SU-DHL-6 (cell line): ENCODE measurements around the gene SYPL1.

Experiments used
- H2AFZ ChIP-seq: fragments of 200-600 bp; sonication (generic); 2 replicates; pipeline ENCODE4 v1.6.1; 2014; ENCODE audit warnings: low read depth, mild to moderate bottlenecking, moderate library complexity, mixed read lengths, antibody characterized with exemption, low read length; ENCODE audit not compliant: severe bottlenecking
- H3F3A ChIP-seq: fragments of 200-600 bp; shearing (Covaris generic); 2 replicates; pipeline ENCODE4 v1.6.0; 2016; ENCODE audit warnings: antibody characterized with exemption, mild to moderate bottlenecking; ENCODE audit not compliant: insufficient read depth
- H3K27ac ChIP-seq: fragments of 200-600 bp; sonication (generic); 2 replicates; pipeline ENCODE4 v1.5.1; 2016; ENCODE audit warnings: low read depth, mild to moderate bottlenecking, low read length, moderate library complexity, mixed read lengths
- H3K27me3 ChIP-seq: fragments of 200-600 bp; sonication (generic), shearing (Covaris generic); 2 replicates; pipeline ENCODE4 v1.6.0; 2014; ENCODE audit warnings: mild to moderate bottlenecking, low read length
- H3K36me3 ChIP-seq: fragments of 200-600 bp; sonication (generic); 2 replicates; pipeline ENCODE4 v1.6.1; 2014; ENCODE audit warnings: mild to moderate bottlenecking, low read length, mixed read lengths
- H3K4me2 ChIP-seq: fragments of 300-600, 200-600 bp; shearing (Covaris generic), sonication (generic); 2 replicates; pipeline ENCODE4 v1.6.0; 2014; ENCODE audit warnings: low read length, low read depth, mild to moderate bottlenecking; ENCODE audit not compliant: poor library complexity, severe bottlenecking
- H3K4me3 ChIP-seq: fragments of 200-600 bp; sonication (generic); 2 replicates; pipeline ENCODE4 v1.5.1; 2014; ENCODE audit warnings: antibody characterized with exemption, low read length, mild to moderate bottlenecking, mixed read lengths; ENCODE audit not compliant: insufficient read depth, poor library complexity, severe bottlenecking
- H3K79me2 ChIP-seq: fragments of 200-600 bp; sonication (generic); 2 replicates; pipeline ENCODE4 v1.6.1; 2014; ENCODE audit warnings: mild to moderate bottlenecking, low read length, moderate library complexity; ENCODE audit not compliant: insufficient read depth
- H3K9ac ChIP-seq: fragments of 200-600 bp; sonication (generic); 2 replicates; pipeline ENCODE4 v1.7.0; 2014; ENCODE audit warnings: mild to moderate bottlenecking, low read length
- H3K9me2 ChIP-seq: fragments of 200-600 bp; sonication (generic); replicated peaks from 2 replicates; pipeline ENCODE4 v1.6.1; 2014; ENCODE audit warnings: low read length; ENCODE audit not compliant: insufficient read depth
- H3K9me3 ChIP-seq: fragments of 200-600 bp; sonication (generic); 2 replicates; pipeline ENCODE4 v1.6.1; 2014; ENCODE audit warnings: low read length, mixed read lengths; ENCODE audit not compliant: insufficient read depth
- H4K20me1 ChIP-seq: fragments of 200-600 bp; sonication (generic); 2 replicates; pipeline ENCODE4 v1.6.1; 2014; ENCODE audit warnings: low read depth, mild to moderate bottlenecking, antibody characterized with exemption, low read length, moderate library complexity, mixed read lengths
- CTCF ChIP-seq: fragments of 200-600 bp; sonication (generic); IDR thresholded peaks from one replicate; pipeline ENCODE4 v1.5.1; 2017; ENCODE audit warnings: antibody characterized with exemption, mild to moderate bottlenecking, low read length, moderate library complexity; ENCODE audit not compliant: insufficient read depth, poor library complexity, severe bottlenecking
- EZH2phosphoT487 ChIP-seq: fragments of 200-600 bp; sonication (generic), shearing (Covaris generic); conservative IDR thresholded peaks from 2 replicates; pipeline ENCODE4 v1.6.1; 2018; ENCODE audit warnings: mild to moderate bottlenecking, antibody characterized with exemption, low read length, moderate library complexity, mixed read lengths

SYPL1 gene

GRCh38 chr7:106083717-106084116, 28.4 kb downstream of the SYPL1 start:
- Histone ChIP-seq H3K4me3 (no peak overlapping the region), H3K4me2 (peak overlapping the region; percentile 70), H3F3A (peaks cover 87% of the 10 kb centered on the region), H3K79me2 (no peaks in the 10 kb centered on the region), H3K9ac (peak overlapping the region; percentile 52), H3K9me3 (no peaks in the 10 kb centered on the region), H3K9me2 (no peaks in the 10 kb centered on the region), H3K36me3 (peaks cover 6% of the 10 kb centered on the region; the same call in 1 of the 2 replicates), H2AFZ (no peak overlapping the region), H4K20me1 (no peaks in the 10 kb centered on the region), H3K27ac (peak overlapping the region; percentile 97), H3K27me3 (no peaks in the 10 kb centered on the region)
- no peak for TF ChIP-seq EZH2phosphoT487
- no peak for TF ChIP-seq CTCF

GRCh38 chr7:106082087-106082854, 29.8 kb downstream of the SYPL1 start:
- H3K36me3 ChIP-seq = no peaks in the 10 kb centered on the region
- peak overlapping the region; percentile 70 for H3K4me2 ChIP-seq
- peaks cover 84% of the 10 kb centered on the region for H3F3A ChIP-seq

GRCh38 chr7:106080300-106080987, 31.7 kb downstream of the SYPL1 start:
- no peaks in the 10 kb centered on the region for H3K9me3 ChIP-seq
- no peaks in the 10 kb centered on the region for H3K27me3 ChIP-seq
- peak overlapping the region; percentile 12 for H3K4me3 ChIP-seq
- H3K79me2 ChIP-seq = no peaks in the 10 kb centered on the region
- peaks cover 84% of the 10 kb centered on the region for H3F3A ChIP-seq
- no peaks in the 10 kb centered on the region for H4K20me1 ChIP-seq
- H3K27ac ChIP-seq = peak overlapping the region; percentile 97
- H3K36me3 ChIP-seq = no peaks in the 10 kb centered on the region
- no peak overlapping the region for H2AFZ ChIP-seq
- no peak for TF ChIP-seq EZH2phosphoT487
- TF ChIP-seq CTCF = no peak
- peak overlapping the region; percentile 52 for H3K9ac ChIP-seq
- no peaks in the 10 kb centered on the region for H3K9me2 ChIP-seq
- H3K4me2 ChIP-seq = peak overlapping the region; percentile 70

More at GRCh38 chr7:106082087-106082854, 29.8 kb downstream of the SYPL1 start:
- H3K4me3 ChIP-seq = no peak overlapping the region
- TF ChIP-seq EZH2phosphoT487 (no peak), CTCF (peak; percentile 16)
- H2AFZ ChIP-seq = peak overlapping the region; percentile 25
- H4K20me1 ChIP-seq = no peaks in the 10 kb centered on the region
- H3K79me2 ChIP-seq = no peaks in the 10 kb centered on the region
- peak overlapping the region; percentile 52 for H3K9ac ChIP-seq
- no peaks in the 10 kb centered on the region for H3K9me3 ChIP-seq
- peak overlapping the region; percentile 97 for H3K27ac ChIP-seq
- no peaks in the 10 kb centered on the region for H3K9me2 ChIP-seq
- H3K27me3 ChIP-seq = no peaks in the 10 kb centered on the region
